Parathyroid adenoma (tissue), 2 donors: ENCODE measurements around the gene DCP2.

Source experiments
- H2AFZ ChIP-seq: fragments of 300-600 bp; sonication (generic); one replicate; pipeline ENCODE4 v1.7.0; 2017; ENCODE audit warnings: antibody characterized with exemption, mild to moderate bottlenecking
- H3K27ac ChIP-seq: fragments of 300-600 bp; sonication (generic); one replicate; pipeline ENCODE4 v1.7.0; 2017
- H3K27me3 ChIP-seq: fragments of 300-600 bp; sonication (generic); one replicate; pipeline ENCODE4 v1.7.0; 2017; ENCODE audit warnings: low read length; ENCODE audit not compliant: control insufficient read depth, insufficient read depth
- H3K36me3 ChIP-seq: fragments of 300-600 bp; sonication (generic); one replicate; pipeline ENCODE4 v1.7.0; 2017; ENCODE audit warnings: low read length; ENCODE audit not compliant: control insufficient read depth, insufficient read depth
- H3K4me1 ChIP-seq: fragments of 300-600 bp; sonication (generic); one replicate; pipeline ENCODE4 v1.7.0; 2017; ENCODE audit warnings: control low read depth
- H3K4me2 ChIP-seq: fragments of 300-600 bp; sonication (generic); one replicate; pipeline ENCODE4 v1.7.0; 2017; ENCODE audit warnings: low read length
- H3K4me3 ChIP-seq: fragments of 300-600 bp; sonication (generic); one replicate; pipeline ENCODE4 v1.7.0; 2017; ENCODE audit warnings: low read depth, low read length
- H3K79me2 ChIP-seq: fragments of 300-600 bp; sonication (generic); one replicate; pipeline ENCODE4 v1.7.0; 2017; ENCODE audit warnings: control low read depth
- H3K9ac ChIP-seq: fragments of 300-600 bp; sonication (generic); one replicate; pipeline ENCODE4 v1.7.0; 2017; ENCODE audit warnings: mild to moderate bottlenecking
- H3K9me3 ChIP-seq: fragments of 300-600 bp; sonication (generic); one replicate; pipeline ENCODE4 v1.7.0; 2017; ENCODE audit warnings: low read length; ENCODE audit not compliant: control insufficient read depth
- TF ChIP-seq, protein P1 (sequence below): fragments of 300-600 bp; sonication (generic); IDR thresholded peaks from one replicate; pipeline ENCODE4 v1.7.0; 2017; ENCODE audit warnings: antibody characterized with exemption, mild to moderate bottlenecking
- donor health status: primary hyperparathyroidism.

The DCP2 gene

GRCh38 chr5:113044776-113045465 lies 68.3 kb downstream of the DCP2 start:
- Histone ChIP-seq H3K79me2 (peaks cover 13% of the 10 kb centered on the region), H3K36me3 (peaks cover 4% of the 10 kb centered on the region), H3K9ac (no peak overlapping the region), H3K9me3 (no peaks in the 10 kb centered on the region), H3K27ac (peak overlapping the region; percentile 76), H2AFZ (no peak overlapping the region), H3K4me1 (peaks cover 55% of the 10 kb centered on the region), H3K27me3 (no peaks in the 10 kb centered on the region), H3K4me2 (no peak overlapping the region), H3K4me3 (no peak overlapping the region)
- TF ChIP-seq, protein P1, sequence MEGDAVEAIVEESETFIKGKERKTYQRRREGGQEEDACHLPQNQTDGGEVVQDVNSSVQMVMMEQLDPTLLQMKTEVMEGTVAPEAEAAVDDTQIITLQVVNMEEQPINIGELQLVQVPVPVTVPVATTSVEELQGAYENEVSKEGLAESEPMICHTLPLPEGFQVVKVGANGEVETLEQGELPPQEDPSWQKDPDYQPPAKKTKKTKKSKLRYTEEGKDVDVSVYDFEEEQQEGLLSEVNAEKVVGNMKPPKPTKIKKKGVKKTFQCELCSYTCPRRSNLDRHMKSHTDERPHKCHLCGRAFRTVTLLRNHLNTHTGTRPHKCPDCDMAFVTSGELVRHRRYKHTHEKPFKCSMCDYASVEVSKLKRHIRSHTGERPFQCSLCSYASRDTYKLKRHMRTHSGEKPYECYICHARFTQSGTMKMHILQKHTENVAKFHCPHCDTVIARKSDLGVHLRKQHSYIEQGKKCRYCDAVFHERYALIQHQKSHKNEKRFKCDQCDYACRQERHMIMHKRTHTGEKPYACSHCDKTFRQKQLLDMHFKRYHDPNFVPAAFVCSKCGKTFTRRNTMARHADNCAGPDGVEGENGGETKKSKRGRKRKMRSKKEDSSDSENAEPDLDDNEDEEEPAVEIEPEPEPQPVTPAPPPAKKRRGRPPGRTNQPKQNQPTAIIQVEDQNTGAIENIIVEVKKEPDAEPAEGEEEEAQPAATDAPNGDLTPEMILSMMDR = no peak

DNA sequence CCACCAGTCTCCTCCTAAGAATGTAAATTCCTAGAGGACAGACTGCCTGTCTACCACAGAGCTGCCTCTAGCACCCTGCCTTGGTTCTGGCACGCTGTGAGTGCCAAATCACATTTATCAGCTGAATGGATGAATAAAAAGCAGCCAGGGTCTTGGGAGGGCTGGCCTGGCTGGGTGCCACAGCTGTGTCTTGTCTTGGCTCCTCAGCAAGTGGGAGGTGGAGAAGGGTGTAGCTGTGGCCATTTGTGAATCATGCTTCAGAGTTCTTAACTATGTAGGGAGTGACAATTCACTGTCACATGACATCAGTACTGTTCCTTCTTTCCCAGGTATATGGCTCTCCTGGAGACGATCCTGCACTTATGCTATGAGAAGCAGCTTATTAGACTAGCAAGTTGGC lies 70.6 kb downstream of the DCP2 start:
- Histone ChIP-seq H3K4me2 (no peak overlapping the region), H3K9ac (no peak overlapping the region), H3K4me1 (peaks cover 57% of the 10 kb centered on the region), H3K27me3 (no peaks in the 10 kb centered on the region), H3K4me3 (no peak overlapping the region), H3K9me3 (no peaks in the 10 kb centered on the region), H2AFZ (no peak overlapping the region), H3K27ac (peak overlapping the region; percentile 94), H3K36me3 (peaks cover 4% of the 10 kb centered on the region), H3K79me2 (peaks cover 12% of the 10 kb centered on the region)
- TF ChIP-seq, protein P1 = no peak

DNA sequence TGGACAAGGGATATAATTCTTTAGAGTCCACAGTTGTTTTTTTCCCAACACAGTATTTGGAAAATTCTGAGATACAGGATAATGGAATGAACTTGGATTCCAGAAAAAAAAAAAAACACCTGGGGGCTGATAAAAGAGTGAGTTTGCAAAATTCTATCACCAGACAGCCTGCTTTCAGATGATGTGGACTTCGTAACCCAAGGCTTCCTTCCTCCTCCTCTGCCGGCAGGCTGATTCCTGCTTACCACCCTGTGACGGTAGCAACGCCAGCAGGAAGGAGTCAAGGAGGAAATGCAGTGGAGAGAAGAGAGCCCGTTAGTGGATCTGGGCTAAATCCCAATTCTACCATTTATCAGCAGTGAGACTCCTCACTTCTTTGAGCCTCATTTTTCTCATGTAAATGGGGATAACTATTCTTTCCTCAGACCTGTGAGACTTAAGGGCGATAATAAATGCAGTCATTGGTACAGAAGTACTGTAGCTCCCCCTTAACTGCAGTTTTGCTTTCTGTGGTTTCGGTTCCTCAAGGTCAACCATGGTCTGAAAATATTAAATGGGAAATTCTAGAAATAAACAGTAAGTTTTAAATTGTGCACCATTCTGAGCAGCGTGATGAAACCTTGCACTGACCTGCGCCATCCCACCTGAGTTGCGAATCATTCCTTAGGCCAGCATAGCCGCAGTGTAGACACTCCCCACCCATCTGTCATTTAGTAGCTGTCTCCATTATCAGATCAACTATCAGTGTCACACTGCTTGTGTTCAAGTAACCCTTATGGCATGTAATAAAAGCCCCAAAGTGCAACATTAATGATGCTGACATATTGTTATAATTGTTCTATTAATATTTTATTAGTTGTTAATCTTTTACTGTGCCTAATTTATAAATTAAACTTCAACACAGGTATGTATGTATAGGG lies 71.4 kb downstream of the DCP2 start:
- Histone ChIP-seq H2AFZ (no peak overlapping the region), H3K4me3 (no peak overlapping the region), H3K27me3 (no peaks in the 10 kb centered on the region), H3K27ac (peak overlapping the region; percentile 94), H3K4me1 (peaks cover 58% of the 10 kb centered on the region), H3K79me2 (peaks cover 12% of the 10 kb centered on the region), H3K9me3 (no peaks in the 10 kb centered on the region), H3K4me2 (no peak overlapping the region), H3K9ac (no peak overlapping the region), H3K36me3 (peaks cover 4% of the 10 kb centered on the region)
- TF ChIP-seq, protein P1 = no peak

- H3K27me3 ChIP-seq = no peaks in the 10 kb centered on the region
- H3K4me2 ChIP-seq = peak overlapping the region; percentile 15
- H3K9me3 ChIP-seq = no peaks in the 10 kb centered on the region
- H3K9ac ChIP-seq = no peak overlapping the region
- H3K79me2 ChIP-seq = peaks cover 11% of the 10 kb centered on the region
- H3K27ac ChIP-seq = peak overlapping the region; percentile 94
- TF ChIP-seq, protein P1 = peak; percentile 54
- H3K36me3 ChIP-seq = peaks cover 4% of the 10 kb centered on the region
- H3K4me1 ChIP-seq = peaks cover 60% of the 10 kb centered on the region
- no peak overlapping the region for H2AFZ ChIP-seq
- H3K4me3 ChIP-seq = no peak overlapping the region
Observed at GRCh38 chr5:113048931-113049330, 72.3 kb downstream of the DCP2 start.
